ENCODE results near the gene SCUBE3. TPM values are rescaled to one million over a fixed set of nuclear protein-coding genes. Genes with fewer than 3 reads are reported as not detected.

Gene SCUBE3
- total and polyA plus RNA-seq, 2 donors (not counting 1 experiment from before 2014, with no cell fraction given), result not detected

DNA sequence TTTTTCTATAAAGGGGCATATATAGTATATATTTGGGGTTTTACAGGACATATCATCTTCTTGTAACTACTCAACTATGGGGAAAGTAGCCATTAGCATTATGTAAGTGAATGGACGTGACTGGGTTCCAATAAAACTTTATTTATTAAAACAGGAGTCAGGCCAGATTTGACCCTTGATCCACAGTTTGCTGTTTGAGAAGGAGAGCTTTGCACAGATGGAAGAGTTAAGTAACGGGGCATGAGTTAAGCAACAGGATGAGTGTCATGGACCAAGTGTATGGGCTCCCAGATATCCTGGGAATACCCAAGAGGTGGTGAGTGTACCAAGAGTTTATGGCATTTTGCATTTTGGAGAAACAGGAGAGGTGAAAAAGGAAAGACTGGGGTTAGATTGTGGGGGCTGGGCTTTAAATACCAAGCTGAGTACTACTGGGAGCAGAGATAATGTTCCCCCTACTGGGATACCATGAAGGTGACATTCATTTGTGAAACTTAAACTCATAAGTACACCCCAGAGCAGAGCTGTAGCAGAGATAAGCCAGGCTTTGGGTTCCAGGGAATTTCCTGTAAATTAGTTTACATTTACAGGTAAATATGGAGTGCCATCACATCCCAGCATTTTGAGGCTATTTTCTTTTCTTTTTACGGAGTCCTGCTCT is 18.5 kb upstream of the SCUBE3 start:
- DNase-seq (no peak), ATAC-seq (ENCODE audit: low read depth) (no peak)
- no peaks in the 10 kb centered on the region for H4K20me1 ChIP-seq (ENCODE audit: control insufficient read depth, insufficient read depth, low read length, poor library complexity, severe bottlenecking)
- H3K79me2 ChIP-seq (ENCODE audit: control insufficient read depth, insufficient read depth, low read length), result no peaks in the 10 kb centered on the region
- H3K4me2 ChIP-seq (replicated peaks; ENCODE audit: low read depth, low read length, poor library complexity, severe bottlenecking), result no peak overlapping the region
- Mint-ChIP-seq H3K27me3 (peaks cover 32% of the 10 kb centered on the region), H3K4me3 (no peak overlapping the region), H3K9me3 (ENCODE audit: insufficient read depth) (no peaks in the 10 kb centered on the region), H3K27ac (no peak overlapping the region), H3K4me1 (no peaks in the 10 kb centered on the region)
- H3K9me3 ChIP-seq (ENCODE audit: control extremely low read depth in 1 of 3, control insufficient read depth in 2 of 3, insufficient read depth in 1 of 3, low read length in 2 of 3), result no peaks in the 10 kb centered on the region
- ChIA-PET CTCF (interaction anchor here (1.4 kb wide), 1 partner anchor 13 kb away, joined by 3 read pairs; no protein-coding TSS in a partner anchor), POLR2A (no interaction called here)
- WGBS (ENCODE audit: insufficient coverage), result 88% methylated on average over 1 of the region's 3 CpGs
- H3K27ac ChIP-seq (ENCODE audit: low read length in 2 of 2), result no peak overlapping the region
- intact Hi-C loops (cut with micrococcal nuclease), result no loop called here
- peaks cover 0 to 11% (median 2%) of the 10 kb centered on the region in 4 experiments for H3K27me3 ChIP-seq (replicated peaks in 1 of 4; ENCODE audit: control extremely low read depth in 1 of 4, control insufficient read depth in 3 of 4, insufficient read depth in 4 of 4, low read length in 3 of 4)
- no peak overlapping the region for H3K9ac ChIP-seq (ENCODE audit: low read length)
- no peak overlapping the region for H2AFZ ChIP-seq (ENCODE audit: insufficient read depth, low read depth, low read length, poor library complexity, severe bottlenecking)
- no peaks in the 10 kb centered on the region for H3K4me1 ChIP-seq (ENCODE audit: control insufficient read depth in 2 of 2, insufficient read depth in 2 of 2, low read length in 2 of 2)
- no peaks in the 10 kb centered on the region for H3K36me3 ChIP-seq (replicated peaks in 1 of 2; ENCODE audit: control extremely low read depth in 1 of 2, control insufficient read depth in 1 of 2, extremely low read depth in 1 of 2, insufficient read depth in 2 of 2, low read length in 1 of 2)
- TF ChIP-seq, protein P1, sequence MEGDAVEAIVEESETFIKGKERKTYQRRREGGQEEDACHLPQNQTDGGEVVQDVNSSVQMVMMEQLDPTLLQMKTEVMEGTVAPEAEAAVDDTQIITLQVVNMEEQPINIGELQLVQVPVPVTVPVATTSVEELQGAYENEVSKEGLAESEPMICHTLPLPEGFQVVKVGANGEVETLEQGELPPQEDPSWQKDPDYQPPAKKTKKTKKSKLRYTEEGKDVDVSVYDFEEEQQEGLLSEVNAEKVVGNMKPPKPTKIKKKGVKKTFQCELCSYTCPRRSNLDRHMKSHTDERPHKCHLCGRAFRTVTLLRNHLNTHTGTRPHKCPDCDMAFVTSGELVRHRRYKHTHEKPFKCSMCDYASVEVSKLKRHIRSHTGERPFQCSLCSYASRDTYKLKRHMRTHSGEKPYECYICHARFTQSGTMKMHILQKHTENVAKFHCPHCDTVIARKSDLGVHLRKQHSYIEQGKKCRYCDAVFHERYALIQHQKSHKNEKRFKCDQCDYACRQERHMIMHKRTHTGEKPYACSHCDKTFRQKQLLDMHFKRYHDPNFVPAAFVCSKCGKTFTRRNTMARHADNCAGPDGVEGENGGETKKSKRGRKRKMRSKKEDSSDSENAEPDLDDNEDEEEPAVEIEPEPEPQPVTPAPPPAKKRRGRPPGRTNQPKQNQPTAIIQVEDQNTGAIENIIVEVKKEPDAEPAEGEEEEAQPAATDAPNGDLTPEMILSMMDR (IDR thresholded peaks at IDR 0.05), result no peak
- no peak for TF ChIP-seq EZH2 (IDR thresholded peaks at IDR 0.05; ENCODE audit: borderline replicate concordance, insufficient read depth, low read depth, low read length, poor library complexity, severe bottlenecking)
- H3K4me3 ChIP-seq (ENCODE audit: control extremely low read depth in 1 of 5, extremely low read depth in 1 of 5, insufficient read depth in 1 of 5, low read depth in 2 of 5, low read length in 4 of 5), result no peak overlapping the region

GRCh38 chr6:35197196-35197595 is 16.6 kb upstream of the SCUBE3 start:
- CTCF ChIA-PET, result interaction anchor here (1.3 kb wide), 1 partner anchor 9 kb away, joined by 8 read pairs; no protein-coding TSS in a partner anchor
- Mint-ChIP-seq H3K27ac (no peak overlapping the region), H3K27me3 (peaks cover 37% of the 10 kb centered on the region), H3K9me3 (ENCODE audit: insufficient read depth) (no peaks in the 10 kb centered on the region), H3K4me1 (no peaks in the 10 kb centered on the region), H3K4me3 (no peak overlapping the region)
- Histone ChIP-seq H2AFZ (ENCODE audit: insufficient read depth, low read depth, low read length, poor library complexity, severe bottlenecking) (no peak overlapping the region), H3K9ac (ENCODE audit: low read length) (no peak overlapping the region), H3K27me3 (replicated peaks in 1 of 4; ENCODE audit: control extremely low read depth in 1 of 4, control insufficient read depth in 3 of 4, insufficient read depth in 4 of 4, low read length in 3 of 4) (peaks cover 0 to 11% (median 2%) of the 10 kb centered on the region in 4 experiments), H3K9me3 (ENCODE audit: control extremely low read depth in 1 of 3, control insufficient read depth in 2 of 3, insufficient read depth in 1 of 3, low read length in 2 of 3) (no peaks in the 10 kb centered on the region), H3K27ac (ENCODE audit: low read length in 2 of 2) (no peak overlapping the region), H3K4me2 (replicated peaks; ENCODE audit: low read depth, low read length, poor library complexity, severe bottlenecking) (no peak overlapping the region), H3K4me3 (ENCODE audit: control extremely low read depth in 1 of 5, extremely low read depth in 1 of 5, insufficient read depth in 1 of 5, low read depth in 2 of 5, low read length in 4 of 5) (no peak overlapping the region), H4K20me1 (ENCODE audit: control insufficient read depth, insufficient read depth, low read length, poor library complexity, severe bottlenecking) (no peaks in the 10 kb centered on the region), H3K36me3 (replicated peaks in 1 of 2; ENCODE audit: control extremely low read depth in 1 of 2, control insufficient read depth in 1 of 2, extremely low read depth in 1 of 2, insufficient read depth in 2 of 2, low read length in 1 of 2) (no peaks in the 10 kb centered on the region), H3K4me1 (ENCODE audit: control insufficient read depth in 2 of 2, insufficient read depth in 2 of 2, low read length in 2 of 2) (no peaks in the 10 kb centered on the region), H3K79me2 (ENCODE audit: control insufficient read depth, insufficient read depth, low read length) (no peaks in the 10 kb centered on the region)
- TF ChIP-seq, protein P1 (IDR thresholded peaks at IDR 0.05), result no peak
- TF ChIP-seq EZH2 (IDR thresholded peaks at IDR 0.05; ENCODE audit: borderline replicate concordance, insufficient read depth, low read depth, low read length, poor library complexity, severe bottlenecking), result no peak
- ATAC-seq (ENCODE audit: low read depth) (no peak), DNase-seq (no peak)
- WGBS (ENCODE audit: insufficient coverage), result 87% methylated on average over 3 of the region's 5 CpGs
- intact Hi-C loops (cut with micrococcal nuclease), result no loop called here
- POLR2A ChIA-PET, result no interaction called here

Data from B cell (primary cell).